ENCODE results near the gene PRSS12. TPM values are rescaled to one million over a fixed set of nuclear protein-coding genes. Genes with fewer than 3 reads are reported as not detected.
"Not testable (repeated sequence)": the region's sequence is repeated elsewhere in the genome, so short reads cannot be mapped to it uniquely, and the experiment has no call there.

Gene PRSS12
- total RNA-seq, 2 experiments from 2014 or later: not detected

- CTCF ChIA-PET: no interaction called here
- POLR2A ChIA-PET: no interaction called here
These were observed 26.2 kb downstream of the PRSS12 start for GRCh38 chr4:118326585-118326984.

DNA sequence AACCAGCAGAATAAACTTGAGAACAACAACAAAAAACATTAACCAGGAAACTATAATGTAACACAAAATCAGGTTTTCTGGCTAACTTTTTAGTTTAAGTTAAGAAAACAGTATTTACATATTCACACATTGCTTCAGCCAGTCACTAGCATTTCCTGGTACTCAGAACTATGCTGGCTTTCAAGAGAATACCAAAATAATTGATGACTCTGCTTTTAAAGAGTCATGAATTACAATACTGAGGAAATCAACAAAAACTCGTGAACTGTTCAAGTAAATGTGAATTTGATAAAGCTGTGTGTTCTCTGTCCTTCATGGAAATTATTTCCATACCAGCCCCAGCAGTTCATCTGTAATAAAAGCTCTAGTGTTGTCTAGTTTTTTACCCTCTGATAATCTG is 27.4 kb downstream of the PRSS12 start:
- ChIA-PET POLR2A (no interaction called here), CTCF (no interaction called here)

DNA sequence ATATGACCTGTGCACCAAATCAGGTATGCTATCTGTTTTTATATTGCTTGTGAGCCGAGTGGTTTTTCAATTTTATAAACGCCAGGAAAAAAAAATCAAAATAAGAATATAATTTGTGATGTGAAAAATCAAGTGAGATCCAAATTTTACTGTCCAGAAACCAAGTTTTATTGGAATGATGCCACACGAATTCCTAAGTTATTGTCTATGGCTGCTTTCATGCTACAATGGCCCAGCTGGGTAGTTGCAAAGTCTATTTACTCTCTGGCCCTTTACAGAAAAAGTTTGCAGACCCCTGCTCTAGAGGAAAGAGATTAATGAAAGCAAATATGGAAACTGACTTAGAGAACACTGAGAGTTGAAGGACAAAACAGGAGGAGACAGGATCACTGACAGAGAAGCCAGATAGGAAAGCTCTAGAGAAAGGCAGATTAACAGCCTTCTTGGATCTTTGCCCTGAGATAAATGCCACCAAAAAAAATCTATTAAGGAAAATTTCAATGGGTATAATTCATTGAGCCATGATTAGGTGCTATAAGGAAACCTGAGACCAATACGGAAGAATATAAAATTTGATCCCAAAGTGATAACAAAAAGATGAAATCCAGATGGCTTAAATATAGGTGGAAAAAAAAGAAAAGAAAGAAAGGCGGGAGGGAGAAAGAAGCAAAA is 29.8 kb downstream of the PRSS12 start:
- CTCF ChIA-PET: no interaction called here

GRCh38 chr4:118318931-118319330 is 33.9 kb downstream of the PRSS12 start:
- ChIA-PET CTCF (no interaction called here), POLR2A (no interaction called here)

More for the DNA sequence above, 29.8 kb downstream of the PRSS12 start:
- POLR2A ChIA-PET: no interaction called here

DNA sequence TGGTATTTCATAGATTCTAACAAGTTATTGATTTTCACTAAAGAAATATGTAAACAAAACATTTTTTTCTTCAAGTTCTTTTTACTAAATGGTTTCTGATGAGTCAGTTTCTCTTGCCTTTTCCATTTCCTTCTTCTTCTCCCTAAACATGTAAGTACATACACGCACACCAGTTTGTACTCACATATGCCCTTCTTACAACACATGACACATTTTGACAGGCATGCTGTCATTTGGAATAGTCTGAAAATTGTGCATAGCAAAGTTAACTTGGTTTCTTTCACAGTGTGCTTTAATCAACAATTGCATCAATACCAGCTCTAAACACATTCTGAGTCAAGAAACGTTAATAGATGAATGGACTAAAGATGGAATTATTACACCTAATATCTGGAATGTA is 35.1 kb downstream of the PRSS12 start:
- ChIA-PET POLR2A (no interaction called here), CTCF (no interaction called here)

GRCh38 chr4:118314221-118314620 is 38.6 kb downstream of the PRSS12 start:
- ChIA-PET POLR2A (no interaction called here), CTCF (no interaction called here)

GRCh38 chr4:118313098-118313497 is 39.7 kb downstream of the PRSS12 start:
- POLR2A ChIA-PET: no interaction called here
- CTCF ChIA-PET: no interaction called here

DNA sequence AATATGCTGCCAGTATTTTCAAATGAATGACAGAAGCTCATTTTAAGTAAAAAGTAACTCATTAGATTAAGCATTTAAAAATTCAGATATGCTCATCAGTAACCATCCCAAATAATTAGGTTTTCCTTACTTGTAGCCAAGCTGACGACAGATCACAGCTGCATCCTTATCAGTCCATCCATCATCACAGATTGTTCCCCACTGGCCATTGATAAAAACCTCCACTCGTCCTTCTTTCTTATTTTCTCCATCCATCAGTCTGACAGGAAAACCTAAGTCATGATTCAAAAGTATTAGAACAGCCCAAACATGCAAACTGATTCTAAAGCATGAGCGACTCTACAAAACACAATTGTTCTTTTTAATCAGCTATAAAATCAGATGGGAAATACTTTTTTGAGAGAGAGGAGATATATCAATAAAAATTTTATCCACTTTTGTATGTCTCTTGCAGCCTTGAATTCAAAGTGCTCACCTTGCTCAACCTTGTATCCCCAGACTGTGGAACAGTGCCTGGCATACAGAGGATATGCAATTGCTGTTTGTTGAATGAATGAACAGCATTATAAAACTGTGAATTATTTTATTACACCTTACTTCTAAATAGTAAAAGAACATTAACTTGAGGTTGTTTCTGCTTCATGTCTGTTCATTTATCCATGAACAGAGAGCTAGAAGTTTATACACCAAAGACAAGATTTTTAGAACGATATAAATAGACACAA is 44.3 kb downstream of the PRSS12 start:
- CTCF ChIA-PET: no interaction called here

GRCh38 chr4:118307643-118308042 is 45.2 kb downstream of the PRSS12 start:
- POLR2A ChIA-PET: no interaction called here
- CTCF ChIA-PET: no interaction called here

More for the DNA sequence above, 44.3 kb downstream of the PRSS12 start:
- POLR2A ChIA-PET: no interaction called here

GRCh38 chr4:118299619-118300018 is 53.2 kb downstream of the PRSS12 start:
- CTCF ChIA-PET: interaction anchor here (0.7 kb wide), 1 partner anchor 570 kb away, joined by 3 read pairs; no protein-coding TSS in a partner anchor
- POLR2A ChIA-PET: not testable (repeated sequence)

GRCh38 chr4:118296729-118297128 is 56.1 kb downstream of the PRSS12 start:
- ChIA-PET POLR2A (no interaction called here), CTCF (no interaction called here)

GRCh38 chr4:118290951-118291350 is 61.9 kb downstream of the PRSS12 start:
- CTCF ChIA-PET: no interaction called here
- POLR2A ChIA-PET: no interaction called here

- POLR2A ChIA-PET: no interaction called here
- CTCF ChIA-PET: no interaction called here
These were observed 63.0 kb downstream of the PRSS12 start for GRCh38 chr4:118289794-118290193.

DNA sequence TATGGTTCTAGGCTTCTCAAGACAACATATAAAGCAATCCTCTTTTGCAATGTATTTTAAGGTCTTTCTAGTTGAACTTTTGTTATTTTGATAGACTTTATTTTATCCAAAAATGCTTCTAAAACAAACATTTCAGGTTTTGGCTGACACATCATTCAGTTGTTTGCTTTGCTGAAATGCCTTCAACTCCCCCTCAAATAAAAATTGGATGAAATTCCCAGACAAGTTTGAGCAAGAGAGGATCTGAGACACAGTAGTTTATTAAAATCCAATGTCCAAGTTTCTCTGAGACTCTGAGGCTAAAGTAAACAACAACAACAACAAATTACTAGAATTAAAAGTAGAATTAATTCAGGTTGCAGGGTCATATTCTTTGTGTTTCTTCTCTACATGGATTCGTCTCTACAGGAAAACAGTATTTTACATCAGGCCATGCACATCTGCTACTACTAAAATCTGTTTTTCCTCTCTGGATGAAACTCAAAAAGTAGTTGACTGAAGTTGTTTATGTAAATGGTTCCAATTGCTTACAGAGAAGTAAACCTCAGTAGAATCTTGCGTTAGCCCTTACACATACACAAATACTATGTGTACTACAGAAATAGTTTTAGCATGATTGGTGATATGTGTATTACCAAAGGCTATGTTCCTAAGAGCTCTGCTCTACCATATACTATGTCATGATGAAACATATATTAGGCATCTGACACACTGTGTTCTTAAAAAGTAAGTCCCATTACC is 64.9 kb downstream of the PRSS12 start:
- CTCF ChIA-PET: no interaction called here
- POLR2A ChIA-PET: no interaction called here

DNA sequence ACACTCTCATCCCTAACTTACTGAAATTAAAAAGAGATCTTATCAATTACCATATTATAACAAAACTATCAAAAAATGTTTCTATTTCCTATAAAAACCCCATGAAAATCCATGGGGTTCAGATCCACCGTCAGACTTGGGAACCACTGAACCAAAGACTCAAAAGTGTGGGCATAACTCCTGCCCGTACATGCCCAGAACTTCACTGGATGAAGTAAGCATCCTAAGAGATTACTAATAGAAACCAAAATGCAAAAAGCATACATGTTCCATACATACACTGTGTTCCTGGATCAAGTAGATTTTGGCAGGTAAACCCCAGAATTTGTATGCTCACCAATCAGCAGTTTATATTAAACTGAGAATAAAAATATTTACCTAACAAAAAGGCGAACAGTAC is 66.1 kb downstream of the PRSS12 start:
- CTCF ChIA-PET: no interaction called here

DNA sequence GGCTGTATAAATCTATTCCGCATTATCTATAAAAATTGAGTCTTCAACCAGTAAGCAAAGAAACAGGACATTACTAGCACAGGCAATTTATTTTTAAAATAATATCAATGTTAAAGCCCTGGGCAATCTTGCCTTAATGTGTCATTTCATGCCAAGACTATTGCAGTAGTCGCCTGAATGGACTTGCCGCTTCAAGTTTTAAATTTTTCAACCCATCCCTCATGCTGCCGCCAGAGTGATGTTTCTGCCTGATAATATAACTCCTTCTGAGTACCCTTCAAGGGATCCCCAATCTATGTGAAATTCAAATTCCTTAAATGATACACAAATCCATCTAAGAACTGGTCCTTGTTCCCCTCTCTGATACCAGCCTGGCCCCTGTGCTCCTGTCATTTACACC is 66.9 kb downstream of the PRSS12 start:
- POLR2A ChIA-PET: no interaction called here
- CTCF ChIA-PET: no interaction called here

More for the DNA sequence above, 66.1 kb downstream of the PRSS12 start:
- POLR2A ChIA-PET: no interaction called here

DNA sequence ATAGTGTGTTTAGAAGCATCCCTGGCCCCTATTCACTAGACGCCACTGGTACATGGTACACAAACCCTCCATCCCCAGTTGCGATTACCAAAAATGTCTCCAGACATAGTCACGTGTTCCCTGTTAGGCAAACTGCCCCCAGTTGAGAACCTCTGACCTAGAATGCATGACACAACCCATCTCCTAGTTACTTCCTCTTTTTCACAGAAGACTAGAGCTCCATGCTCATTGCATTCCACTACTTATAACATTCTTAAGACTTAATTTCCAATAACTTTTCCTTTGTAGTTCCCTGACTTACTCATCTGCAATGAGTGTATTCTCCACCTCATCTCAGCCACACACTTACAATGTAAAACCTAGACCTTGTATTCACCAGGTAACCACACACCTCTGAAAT is 68.6 kb downstream of the PRSS12 start:
- CTCF ChIA-PET: no interaction called here
- POLR2A ChIA-PET: no interaction called here

DNA sequence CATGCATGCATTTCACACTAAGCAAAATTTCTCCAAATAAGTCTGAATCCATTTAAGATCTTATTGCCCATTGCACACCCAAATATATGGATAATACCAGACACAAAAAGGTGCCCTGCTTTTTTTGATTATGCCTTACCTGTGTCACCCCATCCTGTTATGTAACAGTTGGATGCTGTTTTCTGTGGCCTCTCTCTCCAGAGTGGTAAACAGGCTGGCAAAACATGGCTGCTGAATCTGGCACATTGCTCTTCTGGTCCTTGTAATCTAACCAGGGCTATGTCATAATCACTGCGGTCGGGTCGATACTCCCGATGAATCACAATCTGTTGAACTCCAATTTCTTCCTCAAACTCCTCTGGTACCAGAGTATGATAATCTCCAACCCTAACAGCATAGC is 70.1 kb downstream of the PRSS12 start:
- ChIA-PET POLR2A (no interaction called here), CTCF (no interaction called here)

GRCh38 chr4:118281611-118282442 is 71.0 kb downstream of the PRSS12 start:
- ChIA-PET CTCF (no interaction called here), POLR2A (no interaction called here)

- CTCF ChIA-PET: no interaction called here
- POLR2A ChIA-PET: no interaction called here
These were observed 72.1 kb downstream of the PRSS12 start for GRCh38 chr4:118280501-118281218.

All from activated CD8-positive, alpha-beta memory T cell treated with anti-CD3 and anti-CD28 coated beads for 36 hours (primary cell).